Vagina (tissue), 2 donors: ENCODE data around the gene PSAPL1.

Experiments
- CTCF ChIP-seq, 3 experiments: fragments of 450-650 bp in 2 of 3; fragments of 200-600 bp in 1 of 3; sonication (generic) in 1 of 3; IDR thresholded peaks; one replicate each; pipeline ENCODE4 v1.5.1; 2017 to 2019; ENCODE audit warnings: antibody characterized with exemption in 3 of 3, mild to moderate bottlenecking in 2 of 3, moderate library complexity in 2 of 3
- POLR2A ChIP-seq, 2 donors: fragments of 450-650 bp; IDR thresholded peaks; one replicate each; pipeline ENCODE4 v1.6.1; 2017; ENCODE audit warnings: antibody characterized with exemption in 2 of 2, mild to moderate bottlenecking in 2 of 2, moderate library complexity in 2 of 2
- POLR2AphosphoS5 ChIP-seq, 2 donors: sonication (generic); formaldehyde crosslinking; IDR thresholded peaks; one replicate each; pipeline ENCODE4 v1.9.0; 2017; ENCODE audit warnings: antibody characterized with exemption in 2 of 2, mild to moderate bottlenecking in 2 of 2, low read depth in 1 of 2; ENCODE audit not compliant: insufficient read depth in 1 of 2

- TF ChIP-seq POLR2AphosphoS5 (IDR thresholded peaks at IDR 0.05; ENCODE audit: insufficient read depth in 1 of 2, low read depth in 1 of 2) (no peak), CTCF (IDR thresholded peaks at IDR 0.05) (no peak), POLR2A (IDR thresholded peaks at IDR 0.05) (no peak)
These were observed 1.5 kb upstream of the PSAPL1 start for GRCh38 chr4:7436256-7436655.
